ENCODE data around the gene RMDN2. TPM values are rescaled to one million over a fixed set of nuclear protein-coding genes. Genes with fewer than 3 reads are reported as not detected.

RMDN2 gene
- polyA plus RNA-seq, 1 experiment = 5.7 TPM

DNA sequence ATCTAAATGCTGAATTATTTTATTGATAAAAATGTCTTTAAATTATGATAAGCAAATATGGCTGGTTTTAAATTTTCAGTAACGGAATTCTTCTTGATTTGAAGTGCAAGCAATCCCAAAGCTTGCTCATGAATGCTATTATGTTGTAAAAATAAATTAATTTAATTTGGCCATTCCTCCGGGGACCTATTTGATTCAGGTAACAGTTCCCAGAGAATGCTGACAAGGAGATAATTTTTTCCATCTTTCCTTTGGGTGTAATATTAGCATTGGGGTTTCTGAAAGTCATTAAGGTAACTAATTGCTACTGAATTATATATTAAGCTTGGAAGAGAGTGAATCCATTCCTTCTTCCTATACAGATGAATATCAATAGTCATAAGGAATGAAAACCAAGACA is 12.5 kb upstream of the RMDN2 start:
- no peak for DNase-seq (ENCODE audit: low read depth, low spot score)
- ChIA-PET POLR2A (no interaction called here), CTCF (no interaction called here)
- Histone ChIP-seq H3K27me3 (ENCODE audit: control insufficient read depth, insufficient read depth, low read length) (no peaks in the 10 kb centered on the region), H3K9me3 (ENCODE audit: control insufficient read depth, insufficient read depth, low read length) (peaks cover 3% of the 10 kb centered on the region; the same call in 1 of the 2 replicates), H3K27ac (ENCODE audit: low read depth, low read length) (no peak overlapping the region), H3K4me3 (ENCODE audit: low read depth, low read length) (no peak overlapping the region)
- TF ChIP-seq, protein P1, sequence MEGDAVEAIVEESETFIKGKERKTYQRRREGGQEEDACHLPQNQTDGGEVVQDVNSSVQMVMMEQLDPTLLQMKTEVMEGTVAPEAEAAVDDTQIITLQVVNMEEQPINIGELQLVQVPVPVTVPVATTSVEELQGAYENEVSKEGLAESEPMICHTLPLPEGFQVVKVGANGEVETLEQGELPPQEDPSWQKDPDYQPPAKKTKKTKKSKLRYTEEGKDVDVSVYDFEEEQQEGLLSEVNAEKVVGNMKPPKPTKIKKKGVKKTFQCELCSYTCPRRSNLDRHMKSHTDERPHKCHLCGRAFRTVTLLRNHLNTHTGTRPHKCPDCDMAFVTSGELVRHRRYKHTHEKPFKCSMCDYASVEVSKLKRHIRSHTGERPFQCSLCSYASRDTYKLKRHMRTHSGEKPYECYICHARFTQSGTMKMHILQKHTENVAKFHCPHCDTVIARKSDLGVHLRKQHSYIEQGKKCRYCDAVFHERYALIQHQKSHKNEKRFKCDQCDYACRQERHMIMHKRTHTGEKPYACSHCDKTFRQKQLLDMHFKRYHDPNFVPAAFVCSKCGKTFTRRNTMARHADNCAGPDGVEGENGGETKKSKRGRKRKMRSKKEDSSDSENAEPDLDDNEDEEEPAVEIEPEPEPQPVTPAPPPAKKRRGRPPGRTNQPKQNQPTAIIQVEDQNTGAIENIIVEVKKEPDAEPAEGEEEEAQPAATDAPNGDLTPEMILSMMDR (IDR thresholded peaks at IDR 0.05; ENCODE audit: low read depth, low read length) = no peak

DNA sequence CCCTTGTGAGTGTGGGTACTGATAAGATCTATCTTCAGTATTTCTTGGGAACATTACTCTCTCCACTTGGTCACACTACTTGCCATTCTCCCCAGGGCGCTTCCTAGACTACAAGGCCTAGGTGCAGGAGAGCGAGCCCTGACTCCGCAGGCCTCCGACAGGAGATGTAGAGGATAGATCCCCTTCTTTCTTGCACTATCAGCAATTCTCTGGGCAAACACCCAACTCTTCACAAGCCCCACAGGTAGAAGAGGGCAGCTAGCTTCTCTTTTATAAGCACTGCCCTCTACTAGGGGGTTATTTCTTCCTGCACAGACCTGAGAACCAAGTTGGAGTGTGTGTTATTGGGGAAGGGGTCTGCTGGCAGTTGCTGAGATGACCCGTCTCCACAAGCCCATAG is 10.7 kb upstream of the RMDN2 start:
- no peak overlapping the region for H3K27ac ChIP-seq (ENCODE audit: low read depth, low read length)

DNA sequence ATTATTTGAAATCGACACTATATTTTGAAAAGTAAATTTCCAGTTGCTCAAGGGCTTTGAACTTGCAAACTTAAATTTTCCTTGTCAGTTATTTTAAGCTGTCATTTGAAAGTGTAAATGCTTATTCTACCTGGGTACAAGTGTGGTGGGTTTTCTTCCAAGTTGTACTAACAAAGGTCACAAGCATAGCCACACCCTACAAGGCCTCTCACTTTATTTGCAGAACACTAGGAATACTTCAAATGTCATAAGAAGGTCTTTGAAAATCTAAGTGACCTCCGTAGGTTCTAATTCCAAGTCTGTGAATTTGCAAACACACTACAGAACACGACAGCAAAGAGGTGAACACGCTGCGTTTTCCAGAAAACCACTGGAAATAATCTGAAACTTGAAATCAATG is 9.3 kb upstream of the RMDN2 start:
- no peak for DNase-seq (ENCODE audit: low read depth, low spot score)
- POLR2A ChIA-PET = no interaction called here
- no peaks in the 10 kb centered on the region for H3K9me3 ChIP-seq (ENCODE audit: control insufficient read depth, insufficient read depth, low read length)
- TF ChIP-seq, protein P1 (IDR thresholded peaks at IDR 0.05; ENCODE audit: low read depth, low read length) = no peak
- H3K4me3 ChIP-seq (ENCODE audit: low read depth, low read length) = no peak overlapping the region
- H3K27me3 ChIP-seq (ENCODE audit: control insufficient read depth, insufficient read depth, low read length) = no peaks in the 10 kb centered on the region
- H3K27ac ChIP-seq (ENCODE audit: low read depth, low read length) = no peak overlapping the region
- CTCF ChIA-PET = no interaction called here

More for the DNA sequence above, 10.7 kb upstream of the RMDN2 start:
- H3K27me3 ChIP-seq (ENCODE audit: control insufficient read depth, insufficient read depth, low read length) = no peaks in the 10 kb centered on the region
- no peaks in the 10 kb centered on the region for H3K9me3 ChIP-seq (ENCODE audit: control insufficient read depth, insufficient read depth, low read length)
- TF ChIP-seq, protein P1 (IDR thresholded peaks at IDR 0.05; ENCODE audit: low read depth, low read length) = no peak
- no peak overlapping the region for H3K4me3 ChIP-seq (ENCODE audit: low read depth, low read length)
- ChIA-PET CTCF (interaction anchor here (1.0 kb wide), 1 partner anchor 65 kb away, joined by 3 read pairs; no protein-coding TSS in a partner anchor), POLR2A (no interaction called here)
- DNase-seq (ENCODE audit: low read depth, low spot score) = no peak

DNA sequence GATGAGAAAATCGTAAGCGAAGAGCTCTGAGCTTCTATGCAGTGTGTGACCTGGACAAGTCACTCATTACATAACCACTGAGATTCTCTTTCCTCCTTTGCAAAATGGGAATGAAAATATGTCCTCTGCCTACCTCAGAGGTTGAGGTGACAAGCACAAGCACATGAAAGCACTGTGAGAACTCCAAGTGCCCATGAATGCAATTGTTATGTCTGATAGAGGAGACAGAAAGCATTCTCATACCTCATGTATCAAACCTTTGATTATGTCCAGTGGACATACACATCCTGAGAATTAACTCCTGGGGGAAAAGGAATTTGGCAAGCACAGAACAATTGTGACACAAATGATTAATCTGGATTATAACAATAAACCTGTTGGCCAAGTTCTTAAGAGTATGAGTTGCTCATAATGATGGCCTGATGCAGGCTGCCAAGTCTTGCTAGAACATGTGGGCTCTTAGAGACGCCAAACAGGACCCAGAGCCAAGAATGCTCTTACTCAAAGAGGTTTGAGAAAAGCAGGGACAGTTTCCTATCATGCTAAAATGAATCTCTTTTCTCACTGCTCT is 8.5 kb upstream of the RMDN2 start:
- ChIA-PET POLR2A (no interaction called here), CTCF (no interaction called here)
- Histone ChIP-seq H3K9me3 (ENCODE audit: control insufficient read depth, insufficient read depth, low read length) (no peaks in the 10 kb centered on the region), H3K27me3 (ENCODE audit: control insufficient read depth, insufficient read depth, low read length) (no peaks in the 10 kb centered on the region), H3K4me3 (ENCODE audit: low read depth, low read length) (no peak overlapping the region), H3K27ac (ENCODE audit: low read depth, low read length) (no peak overlapping the region)
- TF ChIP-seq, protein P1 (IDR thresholded peaks at IDR 0.05; ENCODE audit: low read depth, low read length) = no peak
- peak; percentile 77 for DNase-seq (ENCODE audit: low read depth, low spot score)

DNA sequence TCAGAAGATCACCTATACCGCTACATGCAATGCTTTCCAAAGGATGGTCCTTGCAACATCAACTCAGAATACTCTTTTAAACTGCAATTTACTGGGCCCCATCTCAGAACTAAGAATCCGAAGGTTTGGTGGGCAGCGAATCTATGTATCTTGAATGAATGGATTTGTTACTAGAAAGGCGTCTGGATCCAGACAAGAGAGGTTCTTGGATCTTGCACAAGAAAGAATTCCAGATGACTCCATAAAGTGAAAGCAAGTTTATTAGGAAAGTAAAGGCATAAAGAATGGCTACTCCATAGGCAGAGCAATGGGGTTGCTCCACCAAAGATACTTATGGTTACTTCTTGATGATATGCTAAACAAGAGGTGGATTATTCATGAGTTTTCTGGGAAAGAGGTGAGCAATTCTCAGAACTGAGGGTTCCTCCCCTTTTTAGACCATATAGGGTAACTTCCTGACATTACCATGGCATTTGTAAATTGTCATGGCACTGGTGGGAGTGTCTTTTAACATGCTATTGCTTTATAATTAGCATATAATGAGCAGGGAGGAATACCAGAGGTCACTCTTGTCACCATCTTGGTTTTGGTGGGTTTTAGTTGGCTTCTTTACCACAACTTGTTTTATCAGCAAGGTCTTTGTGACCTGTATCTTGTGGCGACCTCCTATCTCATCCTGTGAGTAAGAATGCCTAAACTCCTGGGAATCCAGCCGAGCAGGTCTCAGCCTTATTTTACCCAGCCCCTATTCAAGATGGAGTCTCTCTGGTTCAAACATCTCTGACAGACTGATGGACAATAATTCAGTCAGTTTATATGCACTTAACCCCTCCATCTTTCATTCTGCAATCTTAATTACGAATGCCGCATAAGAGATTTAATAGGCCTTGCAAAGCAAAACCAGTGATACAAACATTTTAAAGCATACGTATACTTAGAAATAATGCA is 7.5 kb upstream of the RMDN2 start:
- TF ChIP-seq, protein P1 (IDR thresholded peaks at IDR 0.05; ENCODE audit: low read depth, low read length) = no peak
- no peak overlapping the region for H3K4me3 ChIP-seq (ENCODE audit: low read depth, low read length)
- H3K9me3 ChIP-seq (ENCODE audit: control insufficient read depth, insufficient read depth, low read length) = no peaks in the 10 kb centered on the region
- DNase-seq (ENCODE audit: low read depth, low spot score) = no peak
- POLR2A ChIA-PET = no interaction called here
- H3K27me3 ChIP-seq (ENCODE audit: control insufficient read depth, insufficient read depth, low read length) = no peaks in the 10 kb centered on the region
- no peak overlapping the region for H3K27ac ChIP-seq (ENCODE audit: low read depth, low read length)
- CTCF ChIA-PET = no interaction called here

Data from AG04450 (cell line).